T1000 (cell line): ENCODE data around the gene TAS2R1.

Experiments
- DNase-seq: peaks from one replicate; lab custom pipeline; 2025; ENCODE audit warnings: mixed read lengths; lab: John Stamatoyannopoulos, UW

TAS2R1 gene, protein sequence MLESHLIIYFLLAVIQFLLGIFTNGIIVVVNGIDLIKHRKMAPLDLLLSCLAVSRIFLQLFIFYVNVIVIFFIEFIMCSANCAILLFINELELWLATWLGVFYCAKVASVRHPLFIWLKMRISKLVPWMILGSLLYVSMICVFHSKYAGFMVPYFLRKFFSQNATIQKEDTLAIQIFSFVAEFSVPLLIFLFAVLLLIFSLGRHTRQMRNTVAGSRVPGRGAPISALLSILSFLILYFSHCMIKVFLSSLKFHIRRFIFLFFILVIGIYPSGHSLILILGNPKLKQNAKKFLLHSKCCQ

DNA sequence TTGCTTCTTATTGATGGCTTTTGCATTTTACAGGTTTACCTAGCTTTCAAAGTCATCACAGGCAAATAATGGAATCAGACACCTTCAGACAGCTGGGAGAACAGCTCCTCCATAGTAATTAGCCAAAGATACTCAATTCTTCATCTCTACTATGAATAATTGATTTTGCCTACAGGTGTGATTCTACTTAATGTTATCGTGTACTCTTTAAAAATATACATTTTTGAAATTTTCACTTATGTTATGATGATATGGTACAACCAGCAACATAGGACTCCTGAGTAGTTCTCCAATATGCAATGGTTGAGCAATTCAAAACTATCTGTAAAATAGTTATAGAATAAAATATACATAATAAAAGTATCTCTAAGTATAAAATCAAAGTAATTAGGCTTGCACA lies at the start of gene TAS2R1:
Gene TAS2R1, minus strand, starts transcription at position 101 of the 400 bp plus-strand sequence. CDS start 319 bp downstream, outside the sequence.
- no peak for DNase-seq

DNA sequence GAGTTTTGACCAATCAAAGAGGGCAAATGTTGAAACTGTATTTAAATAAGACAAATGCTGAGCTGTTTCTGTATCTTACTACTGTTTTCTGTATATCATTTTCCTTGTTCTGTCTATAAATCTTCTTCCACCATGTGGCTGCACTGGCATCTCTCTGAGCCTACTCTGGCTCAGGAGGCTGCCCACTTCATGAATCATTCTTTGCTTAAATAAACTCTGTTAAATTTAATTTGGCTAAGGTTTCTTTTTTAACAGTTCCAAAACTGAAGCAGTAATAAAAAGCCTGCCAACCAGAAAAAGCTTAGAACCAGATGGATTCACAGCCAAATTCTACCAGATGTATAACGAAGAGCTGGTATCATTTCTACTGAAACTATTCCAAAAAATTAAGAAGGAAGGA lies 40.2 kb upstream of the TAS2R1 start:
- no peak for DNase-seq

- DNase-seq = no peak
Observed at GRCh38 chr5:9667906-9668305, 37.8 kb upstream of the TAS2R1 start.

GRCh38 chr5:9663891-9664290 lies 33.7 kb upstream of the TAS2R1 start:
- DNase-seq = no peak

GRCh38 chr5:9661316-9662015 lies 31.3 kb upstream of the TAS2R1 start:
- DNase-seq = no peak

- no peak for DNase-seq
Observed at GRCh38 chr5:9658706-9659105, 28.6 kb upstream of the TAS2R1 start.

GRCh38 chr5:9657819-9658218 lies 27.7 kb upstream of the TAS2R1 start:
- no peak for DNase-seq

- DNase-seq = no peak
Observed at GRCh38 chr5:9655641-9656040, 25.5 kb upstream of the TAS2R1 start.

GRCh38 chr5:9654886-9655285 lies 24.7 kb upstream of the TAS2R1 start:
- DNase-seq = no peak

- DNase-seq = no peak
Observed at GRCh38 chr5:9653811-9654210, 23.7 kb upstream of the TAS2R1 start.

DNA sequence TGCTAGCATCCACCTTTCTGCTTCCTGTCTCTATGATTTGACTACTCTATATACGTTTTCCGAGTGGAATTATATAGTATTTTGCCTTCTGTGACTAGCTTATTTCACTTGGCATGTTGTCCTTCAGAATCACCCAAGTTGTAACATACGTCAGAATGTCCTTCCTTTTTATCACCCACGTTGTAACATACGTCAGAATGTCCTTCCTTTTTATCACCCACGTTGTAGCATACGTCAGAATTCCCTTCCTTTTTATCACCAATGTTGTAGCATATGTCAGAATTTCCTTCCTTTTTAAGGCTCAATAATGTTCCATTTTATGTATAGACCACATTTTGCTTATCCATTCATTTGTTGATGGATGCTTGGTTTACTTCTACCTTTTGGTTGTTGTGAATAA lies 22.9 kb upstream of the TAS2R1 start:
- DNase-seq = no peak

- DNase-seq = no peak
Observed at GRCh38 chr5:9652295-9652694, 22.1 kb upstream of the TAS2R1 start.

DNA sequence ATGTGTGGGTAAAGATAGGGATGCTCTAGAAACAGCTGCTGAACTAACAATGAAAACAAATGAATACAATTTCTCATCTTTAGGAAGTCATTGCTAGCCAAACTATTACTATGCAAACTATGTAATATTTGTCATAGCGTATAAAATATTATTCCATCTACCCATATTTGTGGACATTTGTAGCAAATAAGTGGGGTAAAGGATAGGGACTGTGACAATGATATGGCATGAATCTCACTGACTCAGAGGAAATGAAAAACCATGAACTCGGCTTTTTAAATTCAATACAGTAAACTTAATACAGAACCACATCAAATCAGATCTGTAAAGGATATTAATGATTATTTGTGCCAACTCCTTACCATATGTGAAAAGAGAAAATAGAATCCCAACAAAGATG lies 16.7 kb upstream of the TAS2R1 start:
- no peak for DNase-seq

DNA sequence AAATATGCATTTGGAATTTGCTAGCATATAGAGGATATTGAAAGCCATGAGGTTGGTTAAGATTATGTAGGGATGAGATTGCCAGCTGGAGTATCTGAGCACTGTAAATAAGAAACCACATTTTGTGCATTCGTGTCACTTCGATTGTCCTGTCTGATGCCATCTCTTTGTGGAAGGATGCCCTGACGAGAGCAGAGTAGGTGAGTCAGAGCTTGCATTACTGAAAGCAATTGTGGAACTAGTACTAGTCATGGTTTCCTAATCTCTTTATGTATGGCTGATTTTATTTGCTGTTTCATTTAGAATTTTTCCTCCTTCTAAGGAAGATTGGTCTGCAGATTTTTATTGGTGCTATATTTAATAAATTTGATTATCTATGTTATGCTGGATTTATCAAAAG lies 14.5 kb upstream of the TAS2R1 start:
- DNase-seq = no peak

DNA sequence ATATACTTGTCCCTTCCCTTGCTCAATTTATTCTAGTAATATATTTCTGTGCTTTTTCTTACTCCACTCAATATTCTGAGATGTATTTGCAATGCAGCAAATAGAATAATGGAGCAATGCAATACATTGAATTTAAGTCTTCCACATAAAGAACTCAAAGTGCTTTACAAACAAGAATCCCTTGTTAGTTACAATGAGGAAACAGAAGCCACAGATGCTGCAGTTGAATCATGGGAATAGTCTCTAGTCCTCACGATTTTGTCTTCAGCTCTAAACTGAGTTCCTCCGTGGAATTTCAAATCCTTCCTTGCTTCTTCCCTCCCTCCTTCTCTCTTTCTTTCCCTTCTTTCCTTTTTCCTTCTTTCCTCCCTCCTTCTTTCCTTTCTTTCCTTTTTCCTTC lies 12.5 kb upstream of the TAS2R1 start:
- no peak for DNase-seq

DNA sequence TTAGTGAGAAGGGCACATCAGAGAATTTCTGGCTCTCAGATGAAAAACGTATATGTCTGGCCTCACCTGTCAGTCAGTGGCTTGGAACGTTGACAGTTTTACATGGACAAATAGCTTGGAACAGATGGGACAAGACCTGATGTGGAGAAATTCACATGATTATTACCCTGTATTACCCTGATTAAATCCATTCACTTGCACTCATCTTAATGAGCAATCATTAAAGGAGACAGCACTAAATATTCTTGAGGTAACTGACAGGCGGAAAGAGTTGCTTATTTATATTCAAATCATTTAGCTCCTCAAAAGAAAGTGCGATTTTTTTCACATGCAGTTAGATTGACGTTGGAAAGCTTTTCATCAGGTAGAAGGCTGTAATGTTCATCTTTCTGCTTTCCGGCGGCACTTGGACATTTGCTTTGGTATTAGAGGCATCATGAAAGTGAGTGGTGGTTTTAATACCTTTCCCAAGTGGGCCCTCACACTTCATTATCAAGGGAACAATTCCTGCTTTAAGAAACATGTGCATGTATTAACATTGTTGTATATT lies 11.7 kb upstream of the TAS2R1 start:
- DNase-seq = no peak

- DNase-seq = no peak
Observed at GRCh38 chr5:9632495-9632894, 2.3 kb upstream of the TAS2R1 start.

GRCh38 chr5:9627541-9627940 lies 2.6 kb downstream of the TAS2R1 start:
- no peak for DNase-seq

GRCh38 chr5:9626955-9627354 lies 3.2 kb downstream of the TAS2R1 start:
- DNase-seq = no peak

- no peak for DNase-seq
Observed at GRCh38 chr5:9625731-9626130, 4.4 kb downstream of the TAS2R1 start.

DNA sequence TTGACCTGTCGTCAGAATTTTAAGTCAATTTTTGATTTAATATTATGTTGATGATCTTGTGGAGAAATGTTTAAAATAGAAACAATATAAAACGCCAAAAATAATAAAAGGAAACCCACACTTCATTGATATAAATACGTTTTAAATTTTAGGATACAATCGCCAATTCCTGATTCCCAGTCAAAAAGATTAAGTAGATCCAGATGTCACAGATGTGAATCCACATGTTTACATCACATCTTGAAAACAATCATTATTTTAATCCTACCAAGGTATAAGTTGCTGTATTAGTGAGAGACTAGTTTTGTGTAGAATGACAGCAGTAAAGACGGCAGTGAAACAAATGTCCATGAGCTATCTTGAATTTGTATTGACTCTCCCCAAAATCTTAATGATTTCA lies 4.9 kb downstream of the TAS2R1 start:
- no peak for DNase-seq

DNA sequence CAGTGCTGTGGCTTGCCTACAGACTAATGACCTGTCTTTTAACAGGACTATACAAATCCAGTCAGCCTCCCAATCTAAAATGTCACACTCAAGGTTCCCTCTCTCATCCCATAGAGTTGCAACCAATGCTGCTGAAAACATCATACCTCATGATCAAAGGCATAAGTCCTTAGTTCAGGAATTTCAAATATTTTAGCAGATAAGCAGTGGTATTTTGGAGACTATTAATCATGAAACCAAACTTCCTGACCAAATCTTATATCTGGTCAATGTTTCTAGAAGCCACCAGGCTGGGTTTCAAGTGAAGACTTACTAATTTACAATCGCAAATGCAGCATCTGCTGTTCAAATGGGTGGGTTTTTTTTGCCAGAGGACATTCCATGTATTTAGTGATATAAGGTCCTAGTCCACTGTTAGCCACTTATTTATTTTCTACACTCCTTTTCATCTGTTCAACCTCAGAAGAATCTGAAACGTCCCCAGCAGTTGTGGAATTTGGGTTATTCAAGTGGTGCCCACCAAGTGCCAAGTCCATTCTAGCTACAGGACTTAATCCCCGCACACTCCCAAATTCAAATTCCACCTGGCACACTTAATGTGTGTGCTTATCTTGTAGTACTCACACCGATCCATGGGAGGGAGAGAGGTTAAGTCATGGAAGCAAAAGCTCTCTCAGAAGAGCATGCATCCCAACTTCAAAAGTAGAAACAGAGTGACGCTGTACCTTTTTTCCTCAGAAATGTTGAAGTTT lies 5.8 kb downstream of the TAS2R1 start:
- DNase-seq = no peak

- DNase-seq = no peak
Observed at GRCh38 chr5:9623661-9624060, 6.5 kb downstream of the TAS2R1 start.
